Spinal cord (tissue), 10 donors: ENCODE results near the gene HIVEP2. TPM values are rescaled to one million over a fixed set of nuclear protein-coding genes. Genes with fewer than 3 reads are reported as not detected.

Experiments used
- DNase-seq, 6 donors: peaks; one replicate each; pipeline versions ENCODE4 v3.0.0 to v3.0.0-alpha.2; 2013 to 2015; ENCODE audit warnings: low spot score in 6 of 6, low read depth in 4 of 6
- H3K27ac ChIP-seq: one replicate; pipeline ENCODE4 v1.5.1; 2013; ENCODE audit warnings: low read depth, low read length, control low read depth
- H3K27me3 ChIP-seq: one replicate; pipeline ENCODE4 v1.6.1; 2013; ENCODE audit warnings: low read length; ENCODE audit not compliant: control insufficient read depth, insufficient read depth
- H3K36me3 ChIP-seq: one replicate; pipeline ENCODE4 v1.6.1; 2013; ENCODE audit warnings: low read length; ENCODE audit not compliant: control insufficient read depth, insufficient read depth
- H3K4me1 ChIP-seq: one replicate; pipeline ENCODE4 v1.6.1; 2013; ENCODE audit warnings: low read length; ENCODE audit not compliant: control insufficient read depth, insufficient read depth
- H3K4me3 ChIP-seq: one replicate; pipeline ENCODE4 v1.5.1; 2013; ENCODE audit warnings: low read depth, low read length, control low read depth
- H3K9me3 ChIP-seq: one replicate; pipeline ENCODE4 v1.6.1; 2013; ENCODE audit warnings: low read length; ENCODE audit not compliant: control insufficient read depth, insufficient read depth
- WGBS: methylation state at CpG from one replicate; pipeline ENCODE4 v1.1.5; 2013; ENCODE audit warnings: missing lambda C conversion rate; ENCODE audit not compliant: insufficient coverage; 5-methylcytosine and 5-hydroxymethylcytosine counted together
- polyA plus RNA-seq, 2 donors: library from polyadenylated mRNA; unstranded; fragments of 120-200 nt; gene quantifications; one replicate each; pipeline ENCODE4 v1.2.1, GENCODE V29; 2013; ENCODE audit not compliant: insufficient read length in 2 of 2
- total RNA-seq, 2 donors: library from RNA; depleted of rRNA in 1 of 2; stranded (reverse); fragments of 120-200 nt in 1 of 2; fragments of >200 nt in 1 of 2; gene quantifications; one replicate each; pipeline versions ENCODE4 v1.2.3 to v1.2.4, GENCODE V29; 2013 to 2014
- donor health status: healthy.

Gene HIVEP2
- total and polyA plus RNA-seq, 4 donors, result 22.9 to 53.8 (median 28.2) TPM

GRCh38 chr6:142821164-142821716 lies 123.7 kb downstream of the HIVEP2 start:
- Histone ChIP-seq H3K27ac (peak overlapping the region; percentile 0), H3K4me3 (no peak overlapping the region), H3K27me3 (no peaks in the 10 kb centered on the region), H3K9me3 (no peaks in the 10 kb centered on the region), H3K4me1 (peaks cover 7% of the 10 kb centered on the region), H3K36me3 (no peaks in the 10 kb centered on the region)
- DNase-seq, result no peak
- WGBS, result 83% methylated on average over 1 of the region's 6 CpGs

GRCh38 chr6:142820338-142821051 lies 124.5 kb downstream of the HIVEP2 start:
- Histone ChIP-seq H3K4me3 (no peak overlapping the region), H3K4me1 (peaks cover 7% of the 10 kb centered on the region)
- 71% methylated on average over 3 of the region's 4 CpGs for WGBS

GRCh38 chr6:142819603-142820337 lies 125.2 kb downstream of the HIVEP2 start:
- DNase-seq, result peak in 1 of 6 donors; percentile 57
- Histone ChIP-seq H3K36me3 (no peaks in the 10 kb centered on the region), H3K4me1 (peaks cover 7% of the 10 kb centered on the region), H3K4me3 (peak overlapping the region; percentile 5), H3K27me3 (no peaks in the 10 kb centered on the region), H3K9me3 (no peaks in the 10 kb centered on the region), H3K27ac (peak overlapping the region; percentile 55)
- 51% methylated on average over 6 of the region's 8 CpGs for WGBS

More at GRCh38 chr6:142820338-142821051, 124.5 kb downstream of the HIVEP2 start:
- Histone ChIP-seq H3K9me3 (no peaks in the 10 kb centered on the region), H3K36me3 (no peaks in the 10 kb centered on the region), H3K27me3 (no peaks in the 10 kb centered on the region), H3K27ac (peak overlapping the region; percentile 55)
- peak in 2 of 6 donors; percentile 36 to 95 for DNase-seq

GRCh38 chr6:142816486-142816885 lies 128.5 kb downstream of the HIVEP2 start:
- WGBS, result 94% methylated on average over 4 of the region's 4 CpGs
- DNase-seq, result peak in 1 of 6 donors; percentile 71
- Histone ChIP-seq H3K27me3 (no peaks in the 10 kb centered on the region), H3K36me3 (no peaks in the 10 kb centered on the region), H3K4me1 (peaks cover 8% of the 10 kb centered on the region), H3K4me3 (no peak overlapping the region), H3K27ac (no peak overlapping the region), H3K9me3 (no peaks in the 10 kb centered on the region)

- H3K4me1 ChIP-seq, result peaks cover 8% of the 10 kb centered on the region
- no peak for DNase-seq
- no peak overlapping the region for H3K27ac ChIP-seq
- no peaks in the 10 kb centered on the region for H3K36me3 ChIP-seq
- H3K27me3 ChIP-seq, result no peaks in the 10 kb centered on the region
- no peaks in the 10 kb centered on the region for H3K9me3 ChIP-seq
- WGBS, result 40% methylated on average over 2 of the region's 2 CpGs
- H3K4me3 ChIP-seq, result no peak overlapping the region
Observed at GRCh38 chr6:142816031-142816430, 128.9 kb downstream of the HIVEP2 start.

- no peak overlapping the region for H3K27ac ChIP-seq
- H3K4me1 ChIP-seq, result peaks cover 3% of the 10 kb centered on the region
- H3K36me3 ChIP-seq, result no peaks in the 10 kb centered on the region
- no peaks in the 10 kb centered on the region for H3K27me3 ChIP-seq
- H3K9me3 ChIP-seq, result no peaks in the 10 kb centered on the region
- H3K4me3 ChIP-seq, result no peak overlapping the region
- DNase-seq, result no peak
- WGBS, result 90% methylated on average over 4 of the region's 6 CpGs
Observed at GRCh38 chr6:142811923-142812322, 133.1 kb downstream of the HIVEP2 start.

GRCh38 chr6:142810952-142811514 lies 133.9 kb downstream of the HIVEP2 start:
- DNase-seq, result peak in 1 of 6 donors; percentile 33
- WGBS, result 100% methylated on average over 1 of the region's 6 CpGs
- Histone ChIP-seq H3K36me3 (no peaks in the 10 kb centered on the region), H3K4me1 (peaks cover 3% of the 10 kb centered on the region), H3K9me3 (no peaks in the 10 kb centered on the region), H3K27me3 (no peaks in the 10 kb centered on the region), H3K4me3 (no peak overlapping the region), H3K27ac (peak overlapping the region; percentile 50)

GRCh38 chr6:142809947-142810346 lies 135.0 kb downstream of the HIVEP2 start:
- no peaks in the 10 kb centered on the region for H3K36me3 ChIP-seq
- no CpG with 5 or more reads among the region's 2 CpGs for WGBS
- no peak for DNase-seq
- no peak overlapping the region for H3K27ac ChIP-seq
- H3K4me1 ChIP-seq, result peaks cover 3% of the 10 kb centered on the region
- H3K27me3 ChIP-seq, result no peaks in the 10 kb centered on the region
- no peaks in the 10 kb centered on the region for H3K9me3 ChIP-seq
- no peak overlapping the region for H3K4me3 ChIP-seq

GRCh38 chr6:142808405-142809061 lies 136.4 kb downstream of the HIVEP2 start:
- no peak overlapping the region for H3K4me3 ChIP-seq
- no peaks in the 10 kb centered on the region for H3K9me3 ChIP-seq
- H3K27me3 ChIP-seq, result no peaks in the 10 kb centered on the region
- DNase-seq, result no peak
- WGBS, result 88% methylated on average over 1 of the region's 5 CpGs
- no peaks in the 10 kb centered on the region for H3K36me3 ChIP-seq
- H3K27ac ChIP-seq, result no peak overlapping the region
- H3K4me1 ChIP-seq, result peaks cover 3% of the 10 kb centered on the region
